ENCODE results near the gene SEMA3E. TPM values are rescaled to one million over a fixed set of nuclear protein-coding genes. Genes with fewer than 3 reads are reported as not detected.

The SEMA3E gene
- total and polyA plus RNA-seq, 9 of the 15 experiments (the other 6 are each of a cell fraction or from before 2014, with no cell fraction given) = 0.01 to 1.4 (median 0.14) TPM; not detected in 2

- TF ChIP-seq, protein P1, sequence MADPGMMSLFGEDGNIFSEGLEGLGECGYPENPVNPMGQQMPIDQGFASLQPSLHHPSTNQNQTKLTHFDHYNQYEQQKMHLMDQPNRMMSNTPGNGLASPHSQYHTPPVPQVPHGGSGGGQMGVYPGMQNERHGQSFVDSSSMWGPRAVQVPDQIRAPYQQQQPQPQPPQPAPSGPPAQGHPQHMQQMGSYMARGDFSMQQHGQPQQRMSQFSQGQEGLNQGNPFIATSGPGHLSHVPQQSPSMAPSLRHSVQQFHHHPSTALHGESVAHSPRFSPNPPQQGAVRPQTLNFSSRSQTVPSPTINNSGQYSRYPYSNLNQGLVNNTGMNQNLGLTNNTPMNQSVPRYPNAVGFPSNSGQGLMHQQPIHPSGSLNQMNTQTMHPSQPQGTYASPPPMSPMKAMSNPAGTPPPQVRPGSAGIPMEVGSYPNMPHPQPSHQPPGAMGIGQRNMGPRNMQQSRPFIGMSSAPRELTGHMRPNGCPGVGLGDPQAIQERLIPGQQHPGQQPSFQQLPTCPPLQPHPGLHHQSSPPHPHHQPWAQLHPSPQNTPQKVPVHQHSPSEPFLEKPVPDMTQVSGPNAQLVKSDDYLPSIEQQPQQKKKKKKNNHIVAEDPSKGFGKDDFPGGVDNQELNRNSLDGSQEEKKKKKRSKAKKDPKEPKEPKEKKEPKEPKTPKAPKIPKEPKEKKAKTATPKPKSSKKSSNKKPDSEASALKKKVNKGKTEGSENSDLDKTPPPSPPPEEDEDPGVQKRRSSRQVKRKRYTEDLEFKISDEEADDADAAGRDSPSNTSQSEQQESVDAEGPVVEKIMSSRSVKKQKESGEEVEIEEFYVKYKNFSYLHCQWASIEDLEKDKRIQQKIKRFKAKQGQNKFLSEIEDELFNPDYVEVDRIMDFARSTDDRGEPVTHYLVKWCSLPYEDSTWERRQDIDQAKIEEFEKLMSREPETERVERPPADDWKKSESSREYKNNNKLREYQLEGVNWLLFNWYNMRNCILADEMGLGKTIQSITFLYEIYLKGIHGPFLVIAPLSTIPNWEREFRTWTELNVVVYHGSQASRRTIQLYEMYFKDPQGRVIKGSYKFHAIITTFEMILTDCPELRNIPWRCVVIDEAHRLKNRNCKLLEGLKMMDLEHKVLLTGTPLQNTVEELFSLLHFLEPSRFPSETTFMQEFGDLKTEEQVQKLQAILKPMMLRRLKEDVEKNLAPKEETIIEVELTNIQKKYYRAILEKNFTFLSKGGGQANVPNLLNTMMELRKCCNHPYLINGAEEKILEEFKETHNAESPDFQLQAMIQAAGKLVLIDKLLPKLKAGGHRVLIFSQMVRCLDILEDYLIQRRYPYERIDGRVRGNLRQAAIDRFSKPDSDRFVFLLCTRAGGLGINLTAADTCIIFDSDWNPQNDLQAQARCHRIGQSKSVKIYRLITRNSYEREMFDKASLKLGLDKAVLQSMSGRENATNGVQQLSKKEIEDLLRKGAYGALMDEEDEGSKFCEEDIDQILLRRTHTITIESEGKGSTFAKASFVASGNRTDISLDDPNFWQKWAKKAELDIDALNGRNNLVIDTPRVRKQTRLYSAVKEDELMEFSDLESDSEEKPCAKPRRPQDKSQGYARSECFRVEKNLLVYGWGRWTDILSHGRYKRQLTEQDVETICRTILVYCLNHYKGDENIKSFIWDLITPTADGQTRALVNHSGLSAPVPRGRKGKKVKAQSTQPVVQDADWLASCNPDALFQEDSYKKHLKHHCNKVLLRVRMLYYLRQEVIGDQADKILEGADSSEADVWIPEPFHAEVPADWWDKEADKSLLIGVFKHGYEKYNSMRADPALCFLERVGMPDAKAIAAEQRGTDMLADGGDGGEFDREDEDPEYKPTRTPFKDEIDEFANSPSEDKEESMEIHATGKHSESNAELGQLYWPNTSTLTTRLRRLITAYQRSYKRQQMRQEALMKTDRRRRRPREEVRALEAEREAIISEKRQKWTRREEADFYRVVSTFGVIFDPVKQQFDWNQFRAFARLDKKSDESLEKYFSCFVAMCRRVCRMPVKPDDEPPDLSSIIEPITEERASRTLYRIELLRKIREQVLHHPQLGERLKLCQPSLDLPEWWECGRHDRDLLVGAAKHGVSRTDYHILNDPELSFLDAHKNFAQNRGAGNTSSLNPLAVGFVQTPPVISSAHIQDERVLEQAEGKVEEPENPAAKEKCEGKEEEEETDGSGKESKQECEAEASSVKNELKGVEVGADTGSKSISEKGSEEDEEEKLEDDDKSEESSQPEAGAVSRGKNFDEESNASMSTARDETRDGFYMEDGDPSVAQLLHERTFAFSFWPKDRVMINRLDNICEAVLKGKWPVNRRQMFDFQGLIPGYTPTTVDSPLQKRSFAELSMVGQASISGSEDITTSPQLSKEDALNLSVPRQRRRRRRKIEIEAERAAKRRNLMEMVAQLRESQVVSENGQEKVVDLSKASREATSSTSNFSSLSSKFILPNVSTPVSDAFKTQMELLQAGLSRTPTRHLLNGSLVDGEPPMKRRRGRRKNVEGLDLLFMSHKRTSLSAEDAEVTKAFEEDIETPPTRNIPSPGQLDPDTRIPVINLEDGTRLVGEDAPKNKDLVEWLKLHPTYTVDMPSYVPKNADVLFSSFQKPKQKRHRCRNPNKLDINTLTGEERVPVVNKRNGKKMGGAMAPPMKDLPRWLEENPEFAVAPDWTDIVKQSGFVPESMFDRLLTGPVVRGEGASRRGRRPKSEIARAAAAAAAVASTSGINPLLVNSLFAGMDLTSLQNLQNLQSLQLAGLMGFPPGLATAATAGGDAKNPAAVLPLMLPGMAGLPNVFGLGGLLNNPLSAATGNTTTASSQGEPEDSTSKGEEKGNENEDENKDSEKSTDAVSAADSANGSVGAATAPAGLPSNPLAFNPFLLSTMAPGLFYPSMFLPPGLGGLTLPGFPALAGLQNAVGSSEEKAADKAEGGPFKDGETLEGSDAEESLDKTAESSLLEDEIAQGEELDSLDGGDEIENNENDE (IDR thresholded peaks at IDR 0.05; ENCODE audit: low read depth, low read length) = no peak
- TF ChIP-seq PTRF (tag; IDR thresholded peaks at IDR 0.05) (no peak), MTA1 (IDR thresholded peaks at IDR 0.05; ENCODE audit: borderline replicate concordance) (no peak), ATF2 (CRISPR knock-in tag; IDR thresholded peaks at IDR 0.05) (no peak)
- TF ChIP-seq, protein P2, sequence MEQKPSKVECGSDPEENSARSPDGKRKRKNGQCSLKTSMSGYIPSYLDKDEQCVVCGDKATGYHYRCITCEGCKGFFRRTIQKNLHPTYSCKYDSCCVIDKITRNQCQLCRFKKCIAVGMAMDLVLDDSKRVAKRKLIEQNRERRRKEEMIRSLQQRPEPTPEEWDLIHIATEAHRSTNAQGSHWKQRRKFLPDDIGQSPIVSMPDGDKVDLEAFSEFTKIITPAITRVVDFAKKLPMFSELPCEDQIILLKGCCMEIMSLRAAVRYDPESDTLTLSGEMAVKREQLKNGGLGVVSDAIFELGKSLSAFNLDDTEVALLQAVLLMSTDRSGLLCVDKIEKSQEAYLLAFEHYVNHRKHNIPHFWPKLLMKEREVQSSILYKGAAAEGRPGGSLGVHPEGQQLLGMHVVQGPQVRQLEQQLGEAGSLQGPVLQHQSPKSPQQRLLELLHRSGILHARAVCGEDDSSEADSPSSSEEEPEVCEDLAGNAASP (IDR thresholded peaks at IDR 0.05) = no peak
These were observed 9.2 kb upstream of the SEMA3E start (continued) for GRCh38 chr7:83658126-83658525.
